GM23338 (cell line): ENCODE measurements around the gene ABCC10. TPM values are rescaled to one million over a fixed set of nuclear protein-coding genes. Genes with fewer than 3 reads are reported as not detected.

Experiments used
- ATAC-seq: fragments of 200-7000 bp; cut with Tn5 transposase; 3 replicates; pipeline ENCODE4 v1.9.1; 2020
- DNase-seq: peaks from one replicate; pipeline ENCODE4 v3.0.0-alpha.2; 2015; ENCODE audit warnings: low spot score
- H2AFZ ChIP-seq: fragments of 200-600 bp; sonication (generic); 2 replicates; pipeline ENCODE4 v1.8.0; 2016; ENCODE audit warnings: antibody characterized with exemption, mild to moderate bottlenecking, moderate library complexity
- H3F3A ChIP-seq: fragments of 200-600 bp; sonication (generic); replicated peaks from 2 replicates; pipeline ENCODE4 v1.8.0; 2017; ENCODE audit warnings: antibody characterized with exemption, mixed run types, low read depth
- H3K27ac ChIP-seq: fragments of 200-600 bp; sonication (generic); 2 replicates; pipeline ENCODE4 v1.6.1; 2016; ENCODE audit warnings: low read depth
- H3K27me3 ChIP-seq: fragments of 200-600 bp; sonication (generic); 2 replicates; pipeline ENCODE4 v1.8.0; 2016; ENCODE audit warnings: mild to moderate bottlenecking, mixed run types, moderate library complexity; ENCODE audit not compliant: insufficient read depth
- H3K36me3 ChIP-seq: fragments of 200-600 bp; sonication (generic); 2 replicates; pipeline ENCODE4 v1.8.0; 2016; ENCODE audit warnings: mild to moderate bottlenecking; ENCODE audit not compliant: insufficient read depth
- H3K4me1 ChIP-seq: fragments of 200-600 bp; sonication (generic); 2 replicates; pipeline ENCODE4 v1.8.0; 2016; ENCODE audit warnings: mild to moderate bottlenecking, moderate library complexity; ENCODE audit not compliant: insufficient read depth
- H3K4me2 ChIP-seq: fragments of 200-600 bp; sonication (generic); 2 replicates; pipeline ENCODE4 v1.7.1; 2017; ENCODE audit warnings: mixed run types
- H3K4me3 ChIP-seq: fragments of 200-600 bp; sonication (generic); 2 replicates; pipeline ENCODE4 v1.6.1; 2016; ENCODE audit warnings: mixed run types
- H3K79me2 ChIP-seq: fragments of 200-600 bp; sonication (generic); replicated peaks from 2 replicates; pipeline ENCODE4 v1.8.0; 2017; ENCODE audit warnings: mild to moderate bottlenecking; ENCODE audit not compliant: insufficient read depth
- H3K9me2 ChIP-seq: fragments of 200-600 bp; sonication (generic); 2 replicates; pipeline ENCODE4 v1.8.0; 2017; ENCODE audit not compliant: insufficient read depth
- H4K20me1 ChIP-seq: fragments of 200-600 bp; sonication (generic); replicated peaks from 2 replicates; pipeline ENCODE4 v1.8.0; 2017; ENCODE audit warnings: mild to moderate bottlenecking; ENCODE audit not compliant: insufficient read depth
- H3K27ac Mint-ChIP-seq: 2 replicates; pipeline ENCODE4 v1.8.0; 2020; ENCODE audit warnings: inconsistent platforms, mild to moderate bottlenecking, moderate library complexity, mixed read lengths
- H3K27me3 Mint-ChIP-seq: 3 replicates; pipeline ENCODE4 v1.8.0; 2022; ENCODE audit warnings: low read depth, mild to moderate bottlenecking, moderate library complexity, mixed read lengths, inconsistent platforms; ENCODE audit not compliant: insufficient read depth, poor library complexity
- H3K36me3 Mint-ChIP-seq: 3 replicates; pipeline ENCODE4 v1.8.0; 2021; ENCODE audit warnings: low read depth, mild to moderate bottlenecking, inconsistent platforms, moderate library complexity, mixed read lengths
- H3K4me1 Mint-ChIP-seq: 3 replicates; pipeline ENCODE4 v1.8.0; 2020; ENCODE audit warnings: mild to moderate bottlenecking, inconsistent platforms, mixed read lengths
- H3K4me3 Mint-ChIP-seq: 3 replicates; pipeline ENCODE4 v1.8.0; 2021; ENCODE audit warnings: moderate library complexity, mild to moderate bottlenecking, inconsistent platforms, mixed read lengths
- H3K9me3 Mint-ChIP-seq: 3 replicates; pipeline ENCODE4 v1.8.0; 2020; ENCODE audit warnings: moderate library complexity, mild to moderate bottlenecking, inconsistent platforms, mixed read lengths
- CREB1 ChIP-seq: fragments of 250-450 bp; sonication (Bioruptor Pico); IDR thresholded peaks from 2 replicates; pipeline ENCODE4 v1.5.0; 2020; ENCODE audit warnings: low read depth, mild to moderate bottlenecking, moderate library complexity
- EZH2 ChIP-seq: fragments of 200-600 bp; sonication (generic); IDR thresholded peaks from one replicate; pipeline ENCODE4 v1.8.0; 2017; ENCODE audit warnings: antibody characterized with exemption, mild to moderate bottlenecking, low read depth; ENCODE audit not compliant: unreplicated experiment
- EZH2phosphoT487 ChIP-seq: fragments of 200-600 bp; sonication (generic); IDR thresholded peaks from one replicate; pipeline ENCODE4 v1.8.1; 2018; ENCODE audit warnings: antibody characterized with exemption; ENCODE audit not compliant: unreplicated experiment
- JUNB ChIP-seq: IDR thresholded peaks from one replicate; pipeline ENCODE4 v1.6.1; 2016; ENCODE audit warnings: antibody characterized with exemption; ENCODE audit not compliant: unreplicated experiment
- STAT1 ChIP-seq: IDR thresholded peaks from one replicate; pipeline ENCODE4 v1.6.1; 2016; ENCODE audit warnings: antibody characterized with exemption; ENCODE audit not compliant: unreplicated experiment
- ZNF331 ChIP-seq: fragments of 250-450 bp; sonication (Bioruptor Pico); IDR thresholded peaks from 2 replicates; pipeline ENCODE4 v1.5.0; 2020; ENCODE audit warnings: low read depth, mild to moderate bottlenecking, moderate library complexity
- polyA plus RNA-seq: library from polyadenylated mRNA; unstranded; fragments of >200 nt; fragmentation: Nextera tagmentation; extraction: Ambion mirVana; gene quantifications from 2 replicates; pipeline ENCODE4 v1.2.1, GENCODE V29; 2016
- total RNA-seq: library from RNA; depleted of rRNA; stranded (reverse); fragments of >200 nt; shearing (Covaris generic); gene quantifications from 2 replicates; pipeline ENCODE4 v1.2.3, GENCODE V29; 2014
- TF ChIP-seq, protein P1 (sequence below): IDR thresholded peaks from one replicate; pipeline ENCODE4 v1.6.1; 2018; ENCODE audit warnings: antibody characterized with exemption; ENCODE audit not compliant: unreplicated experiment
- TF ChIP-seq, protein P2 (sequence below): fragments of 250-450 bp; sonication (Bioruptor Pico); IDR thresholded peaks from 2 replicates; pipeline ENCODE4 v1.5.0; 2020; ENCODE audit warnings: mild to moderate bottlenecking, moderate library complexity
- TF ChIP-seq, protein P3 (sequence below): IDR thresholded peaks from 2 replicates; pipeline ENCODE4 v1.6.1; 2016; ENCODE audit warnings: antibody characterized with exemption

Gene ABCC10
- total and polyA plus RNA-seq, 2 experiments from 2014 or later = 16.9 to 17.5 TPM

DNA sequence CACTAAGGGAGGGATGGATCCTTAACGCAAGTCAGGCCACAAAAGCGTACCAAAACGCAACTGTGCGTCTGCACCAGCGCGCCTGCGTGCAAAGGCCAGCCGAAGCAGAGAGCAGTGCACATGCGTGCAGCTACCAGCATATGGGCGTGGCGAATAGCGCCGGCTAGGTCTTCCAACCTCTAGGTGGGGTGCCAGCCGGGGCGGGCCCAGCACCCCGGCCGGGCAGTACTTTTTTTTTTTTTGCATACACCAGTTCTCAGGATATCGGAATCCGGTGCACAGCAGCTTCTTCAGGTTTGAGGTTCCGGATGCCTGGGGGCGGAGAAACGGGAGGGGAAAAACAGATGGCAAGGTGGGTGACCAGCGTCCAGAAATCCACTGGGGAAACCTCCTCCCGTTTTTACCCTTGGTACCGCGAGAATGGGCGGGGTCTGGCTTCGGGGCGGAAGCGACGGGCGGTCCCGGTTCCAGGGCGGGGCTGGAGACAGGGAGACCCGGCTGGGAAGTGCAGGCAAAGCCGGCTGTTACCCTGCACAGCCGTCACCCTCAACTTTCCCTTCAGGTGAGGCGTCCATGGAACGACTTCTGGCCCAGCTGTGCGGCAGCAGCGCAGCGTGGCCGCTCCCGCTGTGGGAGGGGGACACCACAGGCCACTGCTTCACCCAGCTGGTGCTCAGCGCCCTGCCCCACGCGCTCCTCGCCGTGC, at the start of gene ABCC10 (continued):
- TF ChIP-seq, protein P1, sequence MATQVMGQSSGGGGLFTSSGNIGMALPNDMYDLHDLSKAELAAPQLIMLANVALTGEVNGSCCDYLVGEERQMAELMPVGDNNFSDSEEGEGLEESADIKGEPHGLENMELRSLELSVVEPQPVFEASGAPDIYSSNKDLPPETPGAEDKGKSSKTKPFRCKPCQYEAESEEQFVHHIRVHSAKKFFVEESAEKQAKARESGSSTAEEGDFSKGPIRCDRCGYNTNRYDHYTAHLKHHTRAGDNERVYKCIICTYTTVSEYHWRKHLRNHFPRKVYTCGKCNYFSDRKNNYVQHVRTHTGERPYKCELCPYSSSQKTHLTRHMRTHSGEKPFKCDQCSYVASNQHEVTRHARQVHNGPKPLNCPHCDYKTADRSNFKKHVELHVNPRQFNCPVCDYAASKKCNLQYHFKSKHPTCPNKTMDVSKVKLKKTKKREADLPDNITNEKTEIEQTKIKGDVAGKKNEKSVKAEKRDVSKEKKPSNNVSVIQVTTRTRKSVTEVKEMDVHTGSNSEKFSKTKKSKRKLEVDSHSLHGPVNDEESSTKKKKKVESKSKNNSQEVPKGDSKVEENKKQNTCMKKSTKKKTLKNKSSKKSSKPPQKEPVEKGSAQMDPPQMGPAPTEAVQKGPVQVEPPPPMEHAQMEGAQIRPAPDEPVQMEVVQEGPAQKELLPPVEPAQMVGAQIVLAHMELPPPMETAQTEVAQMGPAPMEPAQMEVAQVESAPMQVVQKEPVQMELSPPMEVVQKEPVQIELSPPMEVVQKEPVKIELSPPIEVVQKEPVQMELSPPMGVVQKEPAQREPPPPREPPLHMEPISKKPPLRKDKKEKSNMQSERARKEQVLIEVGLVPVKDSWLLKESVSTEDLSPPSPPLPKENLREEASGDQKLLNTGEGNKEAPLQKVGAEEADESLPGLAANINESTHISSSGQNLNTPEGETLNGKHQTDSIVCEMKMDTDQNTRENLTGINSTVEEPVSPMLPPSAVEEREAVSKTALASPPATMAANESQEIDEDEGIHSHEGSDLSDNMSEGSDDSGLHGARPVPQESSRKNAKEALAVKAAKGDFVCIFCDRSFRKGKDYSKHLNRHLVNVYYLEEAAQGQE = no peak
- TF ChIP-seq JUNB = no peak
- TF ChIP-seq EZH2 = no peak
- TF ChIP-seq EZH2phosphoT487 = no peak
- TF ChIP-seq CREB1 (CRISPR knock-in tag) = no peak

DNA sequence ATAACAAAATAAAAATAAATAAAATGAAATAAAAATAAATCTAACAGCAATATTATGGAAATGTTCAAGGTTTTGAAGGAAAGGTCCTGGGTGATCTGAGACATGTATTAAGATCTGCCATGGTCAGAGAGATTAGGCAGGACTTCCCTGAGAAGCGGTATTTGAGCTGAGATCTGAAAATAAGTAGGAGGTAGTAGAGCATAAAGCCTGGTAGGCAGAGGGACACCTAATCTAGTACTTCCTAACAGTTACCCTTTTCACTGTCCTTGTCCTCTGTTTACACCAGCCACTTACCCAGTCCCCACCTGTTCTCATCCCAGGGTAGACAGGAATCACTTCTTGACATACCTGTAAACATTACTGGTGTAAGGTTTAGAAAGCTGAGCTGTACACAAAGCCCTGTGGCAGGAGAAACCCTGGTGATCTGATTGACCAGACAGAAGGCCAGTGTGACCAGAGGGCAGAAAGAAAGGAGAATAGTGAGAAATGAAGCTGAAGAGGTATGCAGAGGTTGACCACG, 49.6 kb upstream of the ABCC10 start:
- H3K4me2 ChIP-seq = no peak overlapping the region
- H3K4me3 ChIP-seq = no peak overlapping the region
- TF ChIP-seq CREB1 (CRISPR knock-in tag) (no peak), STAT1 (no peak), ZNF331 (CRISPR knock-in tag) (no peak), EZH2phosphoT487 (no peak), EZH2 (no peak)
- TF ChIP-seq, protein P2, sequence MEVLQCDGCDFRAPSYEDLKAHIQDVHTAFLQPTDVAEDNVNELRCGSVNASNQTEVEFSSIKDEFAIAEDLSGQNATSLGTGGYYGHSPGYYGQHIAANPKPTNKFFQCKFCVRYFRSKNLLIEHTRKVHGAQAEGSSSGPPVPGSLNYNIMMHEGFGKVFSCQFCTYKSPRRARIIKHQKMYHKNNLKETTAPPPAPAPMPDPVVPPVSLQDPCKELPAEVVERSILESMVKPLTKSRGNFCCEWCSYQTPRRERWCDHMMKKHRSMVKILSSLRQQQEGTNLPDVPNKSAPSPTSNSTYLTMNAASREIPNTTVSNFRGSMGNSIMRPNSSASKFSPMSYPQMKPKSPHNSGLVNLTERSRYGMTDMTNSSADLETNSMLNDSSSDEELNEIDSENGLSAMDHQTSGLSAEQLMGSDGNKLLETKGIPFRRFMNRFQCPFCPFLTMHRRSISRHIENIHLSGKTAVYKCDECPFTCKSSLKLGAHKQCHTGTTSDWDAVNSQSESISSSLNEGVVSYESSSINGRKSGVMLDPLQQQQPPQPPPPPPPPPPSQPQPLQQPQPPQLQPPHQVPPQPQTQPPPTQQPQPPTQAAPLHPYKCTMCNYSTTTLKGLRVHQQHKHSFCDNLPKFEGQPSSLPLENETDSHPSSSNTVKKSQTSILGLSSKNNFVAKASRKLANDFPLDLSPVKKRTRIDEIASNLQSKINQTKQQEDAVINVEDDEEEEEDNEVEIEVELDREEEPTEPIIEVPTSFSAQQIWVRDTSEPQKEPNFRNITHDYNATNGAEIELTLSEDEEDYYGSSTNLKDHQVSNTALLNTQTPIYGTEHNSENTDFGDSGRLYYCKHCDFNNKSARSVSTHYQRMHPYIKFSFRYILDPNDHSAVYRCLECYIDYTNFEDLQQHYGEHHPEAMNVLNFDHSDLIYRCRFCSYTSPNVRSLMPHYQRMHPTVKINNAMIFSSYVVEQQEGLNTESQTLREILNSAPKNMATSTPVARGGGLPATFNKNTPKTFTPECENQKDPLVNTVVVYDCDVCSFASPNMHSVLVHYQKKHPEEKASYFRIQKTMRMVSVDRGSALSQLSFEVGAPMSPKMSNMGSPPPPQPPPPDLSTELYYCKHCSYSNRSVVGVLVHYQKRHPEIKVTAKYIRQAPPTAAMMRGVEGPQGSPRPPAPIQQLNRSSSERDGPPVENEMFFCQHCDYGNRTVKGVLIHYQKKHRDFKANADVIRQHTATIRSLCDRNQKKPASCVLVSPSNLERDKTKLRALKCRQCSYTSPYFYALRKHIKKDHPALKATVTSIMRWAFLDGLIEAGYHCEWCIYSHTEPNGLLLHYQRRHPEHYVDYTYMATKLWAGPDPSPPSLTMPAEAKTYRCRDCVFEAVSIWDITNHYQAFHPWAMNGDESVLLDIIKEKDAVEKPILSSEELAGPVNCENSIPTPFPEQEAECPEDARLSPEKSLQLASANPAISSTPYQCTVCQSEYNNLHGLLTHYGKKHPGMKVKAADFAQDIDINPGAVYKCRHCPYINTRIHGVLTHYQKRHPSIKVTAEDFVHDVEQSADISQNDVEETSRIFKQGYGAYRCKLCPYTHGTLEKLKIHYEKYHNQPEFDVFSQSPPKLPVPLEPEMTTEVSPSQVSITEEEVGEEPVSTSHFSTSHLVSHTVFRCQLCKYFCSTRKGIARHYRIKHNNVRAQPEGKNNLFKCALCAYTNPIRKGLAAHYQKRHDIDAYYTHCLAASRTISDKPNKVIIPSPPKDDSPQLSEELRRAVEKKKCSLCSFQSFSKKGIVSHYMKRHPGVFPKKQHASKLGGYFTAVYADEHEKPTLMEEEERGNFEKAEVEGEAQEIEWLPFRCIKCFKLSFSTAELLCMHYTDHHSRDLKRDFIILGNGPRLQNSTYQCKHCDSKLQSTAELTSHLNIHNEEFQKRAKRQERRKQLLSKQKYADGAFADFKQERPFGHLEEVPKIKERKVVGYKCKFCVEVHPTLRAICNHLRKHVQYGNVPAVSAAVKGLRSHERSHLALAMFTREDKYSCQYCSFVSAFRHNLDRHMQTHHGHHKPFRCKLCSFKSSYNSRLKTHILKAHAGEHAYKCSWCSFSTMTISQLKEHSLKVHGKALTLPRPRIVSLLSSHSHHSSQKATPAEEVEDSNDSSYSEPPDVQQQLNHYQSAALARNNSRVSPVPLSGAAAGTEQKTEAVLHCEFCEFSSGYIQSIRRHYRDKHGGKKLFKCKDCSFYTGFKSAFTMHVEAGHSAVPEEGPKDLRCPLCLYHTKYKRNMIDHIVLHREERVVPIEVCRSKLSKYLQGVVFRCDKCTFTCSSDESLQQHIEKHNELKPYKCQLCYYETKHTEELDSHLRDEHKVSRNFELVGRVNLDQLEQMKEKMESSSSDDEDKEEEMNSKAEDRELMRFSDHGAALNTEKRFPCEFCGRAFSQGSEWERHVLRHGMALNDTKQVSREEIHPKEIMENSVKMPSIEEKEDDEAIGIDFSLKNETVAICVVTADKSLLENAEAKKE = no peak
- TF ChIP-seq, protein P3, sequence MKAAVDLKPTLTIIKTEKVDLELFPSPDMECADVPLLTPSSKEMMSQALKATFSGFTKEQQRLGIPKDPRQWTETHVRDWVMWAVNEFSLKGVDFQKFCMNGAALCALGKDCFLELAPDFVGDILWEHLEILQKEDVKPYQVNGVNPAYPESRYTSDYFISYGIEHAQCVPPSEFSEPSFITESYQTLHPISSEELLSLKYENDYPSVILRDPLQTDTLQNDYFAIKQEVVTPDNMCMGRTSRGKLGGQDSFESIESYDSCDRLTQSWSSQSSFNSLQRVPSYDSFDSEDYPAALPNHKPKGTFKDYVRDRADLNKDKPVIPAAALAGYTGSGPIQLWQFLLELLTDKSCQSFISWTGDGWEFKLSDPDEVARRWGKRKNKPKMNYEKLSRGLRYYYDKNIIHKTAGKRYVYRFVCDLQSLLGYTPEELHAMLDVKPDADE = no peak
- no peaks in the 10 kb centered on the region for H3F3A ChIP-seq
- no peaks in the 10 kb centered on the region for H4K20me1 ChIP-seq
- no peaks in the 10 kb centered on the region for H3K4me1 ChIP-seq
- Mint-ChIP-seq H3K4me1 (no peaks in the 10 kb centered on the region), H3K27ac (no peak overlapping the region), H3K36me3 (no peaks in the 10 kb centered on the region), H3K4me3 (no peak overlapping the region), H3K9me3 (no peaks in the 10 kb centered on the region), H3K27me3 (peaks cover 5% of the 10 kb centered on the region)
- ATAC-seq = no peak
- H3K27me3 ChIP-seq = no peaks in the 10 kb centered on the region
- no peak overlapping the region for H3K27ac ChIP-seq
- no peaks in the 10 kb centered on the region for H3K9me2 ChIP-seq
- no peaks in the 10 kb centered on the region for H3K79me2 ChIP-seq
- no peaks in the 10 kb centered on the region for H3K36me3 ChIP-seq
- DNase-seq = no peak
- no peak overlapping the region for H2AFZ ChIP-seq
